Gastroesophageal sphincter (tissue), 3 donors: ENCODE results near the gene ADGB.

Experiments used
- EP300 ChIP-seq: sonication (generic); formaldehyde crosslinking; IDR thresholded peaks from one replicate; pipeline ENCODE4 v1.6.1; 2017; ENCODE audit warnings: antibody characterized with exemption, mild to moderate bottlenecking
- POLR2A ChIP-seq, 2 donors: fragments of 450-650 bp; IDR thresholded peaks; one replicate each; pipeline ENCODE4 v1.6.1; 2017; ENCODE audit warnings: antibody characterized with exemption in 2 of 2, mild to moderate bottlenecking in 2 of 2, moderate library complexity in 1 of 2
- POLR2AphosphoS5 ChIP-seq: sonication (generic); formaldehyde crosslinking; IDR thresholded peaks from one replicate; pipeline ENCODE4 v1.6.1; 2017; ENCODE audit warnings: antibody characterized with exemption
- TF ChIP-seq, protein P1 (sequence below), 4 experiments: fragments of 200-600 bp in 2 of 4; fragments of 450-650 bp in 2 of 4; sonication (generic) in 1 of 4; IDR thresholded peaks; one replicate each; pipeline ENCODE4 v1.5.1; 2017 to 2019; ENCODE audit warnings: antibody characterized with exemption in 4 of 4, mild to moderate bottlenecking in 2 of 4, moderate library complexity in 2 of 4

DNA sequence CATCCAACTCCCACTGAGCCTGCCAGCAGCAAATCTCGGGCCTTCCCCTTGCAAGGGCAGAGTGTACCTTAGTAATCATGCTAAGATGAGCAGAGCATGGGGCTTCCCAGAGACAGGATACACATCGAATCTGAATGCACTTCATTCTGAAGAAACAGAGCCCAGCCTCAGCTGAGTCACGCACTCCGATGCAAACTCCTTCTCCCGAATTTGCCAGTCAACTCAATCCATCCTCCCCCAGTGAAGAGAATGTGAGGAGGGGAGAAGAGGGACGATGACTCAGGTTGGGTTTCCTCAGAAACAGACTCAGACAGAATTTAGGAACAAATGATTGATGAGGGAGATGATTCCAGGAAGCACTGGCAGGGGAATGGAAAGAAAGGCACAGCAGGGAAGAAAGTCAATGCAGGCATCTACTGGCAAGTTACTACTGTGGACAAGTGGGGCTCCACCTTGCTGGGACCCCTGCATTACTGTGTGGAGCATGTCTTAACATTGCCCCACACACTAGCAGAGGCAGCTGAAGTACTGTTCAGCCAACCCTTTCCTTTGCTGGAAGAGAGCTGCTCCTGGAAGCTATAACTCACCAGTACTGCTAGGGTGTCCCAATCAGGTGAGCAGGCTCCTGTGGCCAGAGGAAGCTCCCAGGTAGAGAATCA is 251.6 kb downstream of the ADGB start:
- TF ChIP-seq, protein P1, sequence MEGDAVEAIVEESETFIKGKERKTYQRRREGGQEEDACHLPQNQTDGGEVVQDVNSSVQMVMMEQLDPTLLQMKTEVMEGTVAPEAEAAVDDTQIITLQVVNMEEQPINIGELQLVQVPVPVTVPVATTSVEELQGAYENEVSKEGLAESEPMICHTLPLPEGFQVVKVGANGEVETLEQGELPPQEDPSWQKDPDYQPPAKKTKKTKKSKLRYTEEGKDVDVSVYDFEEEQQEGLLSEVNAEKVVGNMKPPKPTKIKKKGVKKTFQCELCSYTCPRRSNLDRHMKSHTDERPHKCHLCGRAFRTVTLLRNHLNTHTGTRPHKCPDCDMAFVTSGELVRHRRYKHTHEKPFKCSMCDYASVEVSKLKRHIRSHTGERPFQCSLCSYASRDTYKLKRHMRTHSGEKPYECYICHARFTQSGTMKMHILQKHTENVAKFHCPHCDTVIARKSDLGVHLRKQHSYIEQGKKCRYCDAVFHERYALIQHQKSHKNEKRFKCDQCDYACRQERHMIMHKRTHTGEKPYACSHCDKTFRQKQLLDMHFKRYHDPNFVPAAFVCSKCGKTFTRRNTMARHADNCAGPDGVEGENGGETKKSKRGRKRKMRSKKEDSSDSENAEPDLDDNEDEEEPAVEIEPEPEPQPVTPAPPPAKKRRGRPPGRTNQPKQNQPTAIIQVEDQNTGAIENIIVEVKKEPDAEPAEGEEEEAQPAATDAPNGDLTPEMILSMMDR (IDR thresholded peaks at IDR 0.05), result no peak
- TF ChIP-seq POLR2AphosphoS5 (no peak), POLR2A (IDR thresholded peaks at IDR 0.05) (no peak), EP300 (no peak)
